ENCODE data around the gene SLC23A2.
"Not testable (repeated sequence)": the region's sequence is repeated elsewhere in the genome, so short reads cannot be mapped to it uniquely, and the experiment has no call there.

SLC23A2 gene

GRCh38 chr20:4925842-4926530, 75.3 kb downstream of the SLC23A2 start:
- DNase-seq, result no peak

GRCh38 chr20:4924446-4924845, 76.9 kb downstream of the SLC23A2 start:
- DNase-seq, result no peak

- no peak for DNase-seq
Observed at GRCh38 chr20:4924032-4924431, 77.3 kb downstream of the SLC23A2 start.

GRCh38 chr20:4922186-4922585, 79.1 kb downstream of the SLC23A2 start:
- DNase-seq, result no peak

GRCh38 chr20:4921271-4921670, 80.0 kb downstream of the SLC23A2 start:
- not testable (repeated sequence) for DNase-seq

GRCh38 chr20:4920655-4921054, 80.7 kb downstream of the SLC23A2 start:
- DNase-seq, result no peak

- DNase-seq, result no peak
Observed at GRCh38 chr20:4920131-4920530, 81.2 kb downstream of the SLC23A2 start.

GRCh38 chr20:4919047-4919704, 82.1 kb downstream of the SLC23A2 start:
- DNase-seq, result no peak

- no peak for DNase-seq
Observed at GRCh38 chr20:4918473-4918872, 82.8 kb downstream of the SLC23A2 start.

GRCh38 chr20:4916971-4917881, 84.1 kb downstream of the SLC23A2 start:
- DNase-seq, result no peak

GRCh38 chr20:4913147-4913546, 88.2 kb downstream of the SLC23A2 start:
- DNase-seq, result no peak

GRCh38 chr20:4912380-4913142, 88.7 kb downstream of the SLC23A2 start:
- DNase-seq, result no peak

GRCh38 chr20:4910951-4911350, 90.4 kb downstream of the SLC23A2 start:
- DNase-seq, result no peak

- DNase-seq, result no peak
Observed at GRCh38 chr20:4905613-4906012, 95.7 kb downstream of the SLC23A2 start.

GRCh38 chr20:4905195-4905594, 96.1 kb downstream of the SLC23A2 start:
- no peak for DNase-seq

- no peak for DNase-seq
Observed at GRCh38 chr20:4904127-4904860, 97.0 kb downstream of the SLC23A2 start.

- no peak for DNase-seq
Observed at GRCh38 chr20:4902788-4903187, 98.5 kb downstream of the SLC23A2 start.

GRCh38 chr20:4901031-4901818, 100.1 kb downstream of the SLC23A2 start:
- no peak for DNase-seq

- no peak for DNase-seq
Observed at GRCh38 chr20:4898282-4899244, 102.7 kb downstream of the SLC23A2 start.

GRCh38 chr20:4897600-4897999, 103.7 kb downstream of the SLC23A2 start:
- no peak for DNase-seq
